Kidney capillary endothelial cell (primary cell): Measurements from ENCODE around the gene HTRA3.

ENCODE experiments used
- DNase-seq: peaks from one replicate; pipeline ENCODE4 v3.0.0-alpha.2; 2018; ENCODE audit warnings: low spot score

The HTRA3 gene

DNA sequence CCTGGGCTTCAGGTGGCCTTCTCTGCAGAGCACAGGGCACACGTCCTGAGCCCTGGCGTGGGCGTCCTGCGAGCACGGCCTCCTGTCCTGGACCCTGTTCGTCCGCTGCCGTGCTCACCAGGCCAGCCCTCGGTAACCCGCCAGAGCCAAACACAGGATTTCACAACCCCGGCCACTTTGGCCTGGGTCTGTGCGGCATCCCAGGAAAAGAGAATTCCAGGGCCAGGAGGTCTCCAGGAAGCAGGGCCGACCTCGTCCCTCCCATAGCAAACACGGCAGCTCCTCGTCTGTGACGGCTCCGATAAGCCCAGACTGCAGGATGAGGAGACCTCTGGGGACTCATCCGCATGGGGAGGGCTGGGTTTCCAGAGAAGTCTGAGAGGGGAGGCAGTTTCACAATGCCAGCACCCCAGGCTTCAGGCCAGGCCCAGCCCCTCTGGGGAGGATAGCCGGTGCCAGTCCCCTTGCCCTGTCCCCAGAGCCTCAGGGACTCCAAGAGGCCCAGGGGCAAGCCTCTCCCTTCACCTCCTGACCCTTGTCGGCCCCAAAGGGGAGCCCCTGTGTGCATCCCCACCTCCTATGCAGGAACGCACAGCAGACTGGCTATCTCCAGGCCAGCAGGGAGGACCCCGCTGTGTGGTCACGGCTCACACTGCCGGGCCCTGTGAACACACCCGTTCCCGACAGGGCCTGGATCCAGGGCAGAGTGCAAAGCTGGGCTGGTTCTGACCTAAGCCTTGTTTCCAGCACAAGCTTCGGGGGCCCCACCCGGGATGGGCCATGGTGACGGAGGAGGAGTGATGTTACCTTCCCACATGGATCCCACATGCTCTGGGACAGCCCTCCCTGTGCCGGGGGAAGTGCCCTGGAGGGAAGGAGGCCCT lies 22.3 kb upstream of the HTRA3 start:
- DNase-seq, result no peak

DNA sequence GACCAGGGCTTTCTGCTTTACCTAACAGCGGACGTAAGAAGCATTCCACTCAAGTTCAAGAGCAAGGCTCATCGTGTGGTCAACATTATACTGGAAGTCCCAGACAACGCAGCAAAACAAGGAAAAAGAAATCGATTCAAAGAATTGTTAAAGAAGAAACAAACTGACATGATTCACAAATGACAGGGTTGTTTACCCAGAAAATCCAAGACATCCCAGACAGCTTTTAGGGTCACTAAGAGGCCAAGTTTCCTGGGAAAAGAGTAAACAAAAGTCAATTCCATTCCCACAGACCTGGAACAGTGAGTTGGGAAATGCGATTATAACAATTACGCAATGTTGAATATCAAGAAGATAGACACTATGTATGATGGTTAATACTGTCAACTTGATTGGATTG lies 21.5 kb upstream of the HTRA3 start:
- no peak for DNase-seq

DNA sequence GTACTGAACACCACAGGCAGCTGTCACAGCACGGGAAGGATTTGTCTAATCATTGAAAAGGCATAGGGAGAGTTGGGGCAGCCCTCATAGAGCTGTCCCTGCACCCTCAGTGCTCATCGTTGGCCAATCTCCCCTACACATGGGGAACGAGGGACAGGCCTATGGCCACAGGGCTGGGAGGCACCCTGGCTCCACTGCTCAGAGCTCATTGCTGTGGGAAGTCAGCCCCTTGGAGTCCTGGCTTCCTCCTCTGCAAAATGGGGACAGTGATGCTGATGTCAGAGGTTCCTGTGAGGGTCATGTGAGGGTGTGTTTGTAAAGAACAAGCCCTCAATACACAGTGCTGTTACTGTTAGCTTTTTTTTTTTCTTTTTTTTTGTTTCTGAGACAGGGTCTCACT lies 19.3 kb upstream of the HTRA3 start:
- no peak for DNase-seq

DNA sequence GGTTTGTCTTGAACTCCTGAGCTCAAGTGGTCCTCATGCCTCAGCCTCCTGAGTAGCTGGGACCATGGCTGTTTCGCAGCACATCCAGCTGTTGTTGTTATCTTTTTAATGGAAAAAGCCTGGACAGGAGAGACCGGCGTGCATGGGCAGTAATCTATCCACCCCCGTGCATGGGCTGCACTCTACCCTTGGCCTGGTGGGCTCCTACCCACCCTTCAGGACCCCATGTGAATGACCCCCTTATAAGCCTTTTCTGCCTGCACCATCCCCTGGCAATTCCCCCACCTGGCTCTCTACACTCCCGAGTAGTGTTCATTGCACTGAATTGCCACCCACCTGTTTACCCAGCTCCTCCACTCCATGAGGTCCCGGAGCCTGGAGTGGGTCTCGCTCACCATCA lies 18.9 kb upstream of the HTRA3 start:
- no peak for DNase-seq

DNA sequence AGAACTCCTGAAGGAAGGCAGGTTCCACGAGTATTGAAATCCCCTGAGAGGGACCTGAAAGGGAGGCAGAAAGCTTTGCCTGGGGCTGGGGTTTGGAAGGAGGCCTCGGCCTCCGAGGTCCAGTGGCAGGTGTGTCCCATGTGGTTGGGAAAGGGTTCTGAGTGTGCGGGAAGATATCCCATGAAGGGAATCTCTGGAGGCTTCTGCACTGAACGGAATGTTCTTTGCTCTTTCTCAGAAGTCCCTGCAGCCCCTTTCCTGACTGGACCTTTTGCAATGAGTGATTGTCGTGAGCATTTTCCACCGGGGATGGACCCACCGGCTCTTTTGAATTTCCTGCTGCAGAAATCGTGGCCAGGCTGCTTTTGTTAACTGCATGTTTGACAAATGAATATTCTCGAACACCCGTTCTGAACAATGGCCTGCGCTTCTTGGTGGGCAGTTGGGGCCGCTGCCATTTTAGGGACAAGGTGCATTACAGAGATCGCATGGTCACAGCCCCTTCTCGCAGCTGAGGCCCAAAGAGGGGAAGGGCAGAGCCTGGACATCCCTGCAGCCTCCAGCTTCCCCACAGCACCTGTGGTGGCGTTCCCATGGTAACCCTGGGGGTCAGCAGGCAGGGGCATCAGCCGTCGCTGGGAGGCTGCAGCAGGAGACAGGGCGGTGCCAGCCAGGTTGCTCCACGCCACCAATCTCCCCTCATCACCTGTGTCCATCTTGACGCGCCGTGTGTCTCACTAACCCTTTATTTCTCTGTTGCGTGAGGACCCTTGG lies 18.3 kb upstream of the HTRA3 start:
- no peak for DNase-seq

DNA sequence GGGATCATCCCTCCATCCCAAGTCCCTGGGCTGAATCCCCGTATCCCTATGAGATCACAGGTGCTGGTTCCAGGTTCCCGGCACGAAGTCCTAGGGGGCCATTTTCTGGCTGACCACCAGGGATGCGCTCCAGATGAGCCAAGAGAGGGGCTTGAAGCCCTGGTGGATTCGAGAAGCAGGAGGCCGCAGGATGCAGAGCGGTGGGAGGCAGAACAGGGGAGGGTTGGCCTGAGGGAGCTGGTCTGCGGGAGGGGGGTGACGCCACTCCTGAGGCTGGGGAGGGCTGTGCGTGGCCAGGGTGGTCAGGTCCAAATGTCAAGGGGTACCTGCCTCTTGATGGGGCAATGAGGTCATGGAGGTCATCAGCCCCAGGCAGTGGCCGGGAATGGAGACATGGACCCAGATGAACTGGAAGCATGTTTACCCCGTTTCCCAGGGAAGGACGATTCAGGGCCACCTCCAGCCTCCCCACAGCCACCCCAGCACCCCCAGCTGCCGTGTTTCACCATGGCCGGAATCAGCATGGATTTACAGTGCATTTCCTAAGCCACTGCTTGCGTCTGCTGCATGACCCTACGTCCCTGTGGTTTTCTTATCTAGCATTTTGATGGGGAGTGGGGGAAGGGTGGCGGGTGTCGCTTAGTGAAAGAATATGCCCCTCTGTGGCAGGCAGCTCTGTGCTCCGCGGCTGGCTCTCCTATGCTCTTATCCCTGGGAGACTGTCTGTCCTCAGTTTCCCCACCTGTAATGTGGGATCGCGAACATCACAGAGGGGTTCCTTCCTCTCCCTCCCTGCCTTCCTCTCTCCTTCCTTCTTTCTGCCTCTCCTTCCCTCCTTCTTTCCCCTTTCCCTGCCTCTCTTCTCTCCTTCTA lies 17.0 kb upstream of the HTRA3 start:
- no peak for DNase-seq

DNA sequence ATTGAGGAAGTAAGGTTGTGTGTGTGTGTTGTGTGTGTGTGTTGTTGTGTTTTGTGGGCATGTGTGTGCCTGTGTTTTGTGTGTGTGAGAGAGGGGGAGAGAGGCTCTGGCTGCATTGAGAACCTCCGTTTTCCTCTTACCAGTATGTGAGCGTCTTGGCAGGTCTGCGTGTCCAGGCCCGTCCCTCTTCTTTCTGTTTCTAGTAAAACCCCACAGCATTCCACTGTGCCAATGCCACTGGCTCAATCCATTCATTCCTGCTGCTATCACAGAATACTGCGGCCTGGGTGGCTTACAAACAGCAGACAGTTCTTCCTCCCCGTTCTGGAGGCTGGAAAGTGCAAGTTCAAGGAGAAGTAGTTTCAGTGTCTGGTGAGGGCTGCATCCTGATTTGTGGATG lies 15.5 kb upstream of the HTRA3 start:
- DNase-seq, result no peak

DNA sequence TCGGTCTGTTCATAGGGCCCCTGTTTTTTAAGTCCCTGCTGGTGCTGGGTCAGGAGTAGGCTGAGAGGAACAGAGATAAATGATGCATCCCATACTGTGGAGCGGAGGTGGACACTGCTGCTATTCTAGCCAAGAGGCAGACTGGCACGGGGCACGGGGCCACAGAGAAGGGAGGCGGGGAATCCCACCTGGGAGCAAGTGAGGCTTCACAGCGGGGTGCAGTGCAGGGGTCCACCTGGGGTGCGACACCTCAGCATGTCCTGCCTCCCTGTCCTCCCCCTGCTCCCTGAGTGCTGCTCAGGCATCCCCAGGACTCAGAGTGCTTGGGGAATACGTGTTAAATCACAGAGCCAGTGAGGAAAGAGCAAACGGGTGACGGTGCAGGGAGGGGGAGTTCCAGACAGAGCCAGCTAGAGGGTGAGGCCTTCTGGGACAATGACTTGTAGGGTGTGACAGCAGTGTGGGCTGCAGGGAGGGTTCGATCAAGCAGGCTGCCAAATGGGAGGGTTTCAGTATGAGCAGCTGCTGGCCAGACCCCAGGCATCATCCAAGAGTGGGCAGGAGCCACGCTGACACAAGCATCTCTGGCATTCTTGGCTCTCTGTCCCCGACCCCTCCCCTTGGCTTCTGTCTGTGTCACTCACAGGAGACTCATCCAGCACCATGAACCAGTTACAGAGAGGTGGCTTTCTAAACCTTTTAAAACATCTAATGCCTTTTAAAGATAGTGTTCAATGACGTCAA lies 13.7 kb upstream of the HTRA3 start:
- no peak for DNase-seq

DNA sequence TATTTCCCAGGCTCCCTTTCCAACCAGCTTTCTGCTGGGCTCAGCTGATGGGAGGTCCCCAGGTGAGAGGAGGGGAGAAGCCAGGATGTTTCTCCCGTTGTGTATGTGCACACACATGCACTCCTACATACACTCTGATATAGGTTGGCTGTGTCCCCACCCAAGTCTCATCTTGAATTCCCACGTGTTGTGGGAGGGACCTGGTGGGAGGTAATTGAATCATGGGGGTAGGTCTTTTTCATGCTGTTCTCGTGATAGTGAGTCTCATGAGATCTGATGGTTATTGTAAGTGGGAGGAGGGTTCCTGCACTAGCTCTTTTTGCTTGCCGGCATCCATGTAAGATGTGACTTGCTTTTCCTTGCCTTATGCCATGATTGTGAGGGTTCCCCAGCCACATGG lies 11.7 kb upstream of the HTRA3 start:
- no peak for DNase-seq

DNA sequence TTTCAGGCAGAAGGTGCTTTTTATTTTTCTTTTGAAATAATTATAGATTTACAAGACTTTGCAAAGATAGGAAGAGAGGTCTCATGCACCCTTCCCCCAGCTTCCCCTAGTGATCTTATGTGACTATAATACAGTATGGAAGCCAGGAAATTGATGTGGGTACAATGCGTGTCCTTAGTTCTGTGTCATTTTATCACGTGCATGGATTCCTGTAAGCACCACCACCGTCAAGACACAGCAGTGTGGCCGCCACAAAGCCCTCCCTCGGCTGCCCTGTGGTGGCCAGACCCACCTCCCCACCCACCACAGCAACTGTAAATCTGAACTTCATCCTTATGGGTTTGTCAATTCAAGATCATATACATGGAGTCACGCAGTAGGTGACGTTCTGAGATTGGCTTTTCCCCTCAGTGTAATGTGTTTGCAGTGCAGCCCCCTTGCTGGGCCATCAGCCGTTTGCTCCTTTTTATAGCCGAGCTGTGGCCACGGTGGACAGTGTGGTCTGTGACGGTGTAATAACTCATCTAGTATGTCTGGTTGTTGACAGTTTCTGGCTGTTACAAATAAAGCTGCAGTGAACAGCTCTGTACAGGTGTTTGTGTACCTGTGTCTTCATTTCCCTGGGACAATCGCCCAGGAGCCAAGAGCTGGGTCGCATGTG lies 10.9 kb upstream of the HTRA3 start:
- DNase-seq, result no peak

DNA sequence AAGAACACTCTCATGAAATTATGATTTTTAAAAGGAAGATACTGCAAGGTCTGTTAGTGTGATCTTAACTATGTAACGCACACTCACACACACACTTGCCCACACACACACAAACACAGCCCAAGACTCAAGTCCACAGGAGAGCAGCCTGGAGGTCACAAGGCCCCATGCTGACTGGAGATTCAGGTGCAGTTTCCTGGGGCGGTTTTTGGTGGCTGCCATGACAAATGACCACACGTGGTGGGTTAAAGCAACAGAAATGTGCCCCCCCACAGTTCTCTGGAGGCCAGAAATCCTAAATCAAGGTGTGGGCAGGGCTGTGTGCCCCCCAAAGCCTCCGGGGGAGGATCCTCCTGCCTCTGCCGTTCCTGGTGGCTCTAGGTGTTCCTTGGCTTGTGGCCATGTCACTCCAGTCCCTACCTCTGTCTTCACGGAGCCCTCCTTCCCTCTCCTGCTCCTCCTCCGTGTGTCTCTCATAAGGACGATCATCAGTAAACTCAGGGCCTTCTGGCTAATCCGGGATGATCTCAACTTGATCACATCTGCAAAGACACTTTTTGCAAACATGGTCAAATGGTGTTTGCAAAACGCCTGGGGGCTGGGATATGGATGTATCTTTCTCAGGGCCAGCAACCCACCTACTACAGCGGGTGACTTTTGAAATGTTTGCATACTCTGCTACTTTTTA lies 9.7 kb upstream of the HTRA3 start:
- DNase-seq, result no peak

DNA sequence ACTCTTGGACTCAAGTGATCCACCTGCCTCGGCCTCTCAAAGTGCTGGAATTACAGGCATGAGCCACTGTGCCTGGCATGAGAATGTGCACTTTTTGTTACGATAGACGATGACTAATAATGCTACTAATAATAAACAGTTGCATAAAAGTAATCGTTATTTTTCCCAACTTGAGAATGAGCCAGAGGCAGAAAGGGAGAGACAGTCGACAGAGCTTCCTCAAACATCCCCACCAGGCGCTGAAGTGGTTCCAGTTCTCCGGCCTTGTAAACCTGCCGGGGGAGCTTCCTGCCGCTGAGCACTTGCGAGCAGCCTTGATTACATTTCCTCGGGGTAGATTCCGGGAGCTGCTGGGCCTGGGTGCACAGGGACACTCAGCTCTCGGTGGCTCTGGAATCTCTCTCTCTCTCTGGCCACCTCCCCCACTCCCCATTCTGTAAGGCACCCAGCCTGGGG lies 8.9 kb upstream of the HTRA3 start:
- DNase-seq, result peak; percentile 37

DNA sequence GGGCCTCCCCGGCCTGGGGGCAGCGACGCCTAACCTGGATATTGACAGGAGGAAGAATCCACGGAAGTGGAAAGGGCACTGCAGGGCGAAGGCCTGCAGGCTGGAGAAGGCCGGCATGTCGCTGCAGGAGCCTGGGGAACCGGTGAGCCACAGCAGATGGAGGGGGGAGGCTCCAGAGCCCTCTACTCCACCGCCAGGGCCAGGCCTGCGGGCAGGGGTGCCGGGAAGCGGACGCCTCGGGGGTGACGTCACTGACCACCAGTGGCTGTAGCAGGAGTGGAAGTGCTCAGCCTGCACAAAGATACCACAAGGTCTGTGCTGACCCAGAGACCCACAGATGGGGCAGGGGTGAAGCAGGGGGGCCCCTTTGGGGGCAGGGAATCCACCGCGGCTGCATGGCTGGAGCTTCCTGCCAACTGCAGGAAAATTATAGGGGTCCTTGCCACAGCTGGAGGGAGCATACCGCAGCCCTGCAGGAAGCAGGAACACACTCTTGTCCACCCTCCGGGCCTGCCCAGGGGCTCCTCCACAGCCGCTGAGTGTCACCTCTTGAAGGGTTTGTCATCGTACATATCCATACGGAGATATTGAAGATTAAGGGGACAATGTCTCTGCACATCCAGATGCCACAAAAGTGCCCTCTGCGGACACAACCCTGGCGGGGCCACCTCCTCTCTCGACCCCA lies 7.6 kb upstream of the HTRA3 start:
- no peak for DNase-seq

DNA sequence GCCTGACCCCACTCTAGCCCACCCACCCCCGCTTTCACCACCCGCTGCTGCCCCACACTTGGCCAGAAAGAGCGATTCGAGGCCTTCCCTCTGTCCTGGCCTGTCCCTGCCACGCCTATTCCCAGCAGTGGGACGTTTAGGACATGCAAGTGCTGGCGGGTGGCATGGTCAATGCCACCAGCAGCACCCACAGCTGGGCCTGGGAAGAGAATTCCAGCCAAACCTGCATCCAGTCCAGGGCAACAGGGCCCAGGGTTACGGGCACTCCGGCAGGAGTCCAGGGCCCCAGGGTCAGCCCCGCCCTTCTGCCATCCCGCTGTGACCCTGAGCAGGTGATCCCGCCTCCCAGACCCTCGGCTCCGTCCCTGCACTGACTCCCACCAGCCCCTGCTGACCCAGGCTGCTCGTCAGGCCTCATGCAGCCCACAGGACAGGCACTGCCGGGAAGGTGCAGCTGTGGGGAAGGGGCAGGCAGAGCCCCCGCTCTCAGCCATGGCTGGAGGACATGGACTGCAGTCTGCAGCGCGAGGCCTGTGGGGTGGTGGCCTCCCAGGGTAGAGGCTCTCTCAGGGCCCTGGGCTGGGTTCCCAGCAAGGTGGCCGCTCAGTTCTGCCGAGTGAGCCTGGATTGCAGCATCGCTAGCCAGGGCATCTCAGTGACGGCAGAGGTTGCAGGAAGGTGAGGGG lies 6.8 kb upstream of the HTRA3 start:
- no peak for DNase-seq

DNA sequence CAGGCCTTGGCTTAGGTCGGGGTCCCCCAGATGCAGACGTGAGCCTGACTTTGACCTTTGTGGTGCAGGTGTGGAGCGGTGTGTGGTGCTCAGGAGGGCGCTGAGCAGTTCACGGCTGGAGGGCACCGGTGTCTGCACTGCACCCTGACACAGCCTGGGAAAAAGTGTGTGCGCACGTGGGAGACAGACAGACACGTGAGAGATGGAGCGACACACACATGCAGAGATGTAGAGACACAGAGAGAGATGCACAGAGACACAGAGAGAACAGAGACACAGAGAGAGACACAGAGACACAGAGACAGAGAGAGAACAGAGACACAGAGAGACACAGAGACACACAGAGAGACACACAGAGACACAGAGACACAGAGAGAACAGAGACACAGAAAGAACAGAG lies 6.2 kb upstream of the HTRA3 start:
- DNase-seq, result no peak

DNA sequence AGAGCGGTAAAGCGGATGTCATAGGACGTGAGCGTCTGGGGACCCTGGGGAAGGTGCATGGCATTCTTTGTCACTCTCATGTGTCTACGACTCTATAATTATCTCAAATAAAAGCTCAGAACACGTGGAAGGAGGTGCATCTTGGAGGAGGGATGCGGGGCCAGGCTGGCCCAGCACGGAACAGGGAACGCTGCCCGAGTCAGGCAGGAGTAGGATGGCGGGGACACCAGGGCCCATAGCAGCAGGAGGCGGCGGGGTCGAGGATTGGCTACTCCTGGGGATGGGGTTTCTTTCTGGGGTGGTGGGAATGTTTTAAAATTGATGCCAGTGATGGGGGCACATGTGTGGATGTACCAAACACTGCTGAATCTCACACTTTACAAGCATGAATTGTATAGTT lies 5.4 kb upstream of the HTRA3 start:
- DNase-seq, result no peak

DNA sequence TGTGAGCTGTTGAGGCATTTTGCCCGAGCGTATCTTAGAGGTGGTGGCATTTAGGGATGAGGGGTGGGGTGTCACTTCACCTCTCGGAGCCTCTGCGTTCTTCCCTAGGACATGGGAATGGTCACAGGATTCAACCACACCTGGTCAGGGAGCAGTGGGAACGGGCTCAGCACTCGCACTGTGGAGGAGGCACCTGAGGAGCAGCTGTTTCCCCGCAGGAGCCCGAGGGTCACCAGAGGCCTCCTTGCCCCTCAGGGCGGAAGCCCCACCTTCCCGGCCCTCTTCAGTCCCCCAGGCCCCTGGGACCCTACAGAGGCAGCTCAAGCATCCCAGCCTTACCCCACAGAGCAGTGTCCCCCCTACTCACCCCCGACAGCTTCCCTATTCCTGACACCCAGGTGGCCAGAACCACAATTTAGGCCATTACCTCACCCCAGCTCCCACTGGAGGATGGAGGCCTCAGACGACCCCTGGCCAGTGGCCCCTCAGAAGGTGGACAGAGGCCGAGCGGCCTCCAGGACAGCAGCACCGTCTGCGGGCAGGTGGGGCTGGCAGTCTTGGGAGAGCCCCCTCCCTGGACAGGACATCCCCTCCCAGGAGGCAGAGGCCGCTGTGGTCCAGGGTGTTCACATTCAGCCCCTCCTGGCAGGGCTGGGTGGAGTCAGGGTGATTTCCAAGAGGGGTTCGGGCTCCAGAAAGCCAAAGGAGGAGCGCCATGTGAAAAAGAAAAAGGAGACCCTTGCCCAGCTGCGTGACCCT lies 4.2 kb upstream of the HTRA3 start:
- DNase-seq, result no peak

DNA sequence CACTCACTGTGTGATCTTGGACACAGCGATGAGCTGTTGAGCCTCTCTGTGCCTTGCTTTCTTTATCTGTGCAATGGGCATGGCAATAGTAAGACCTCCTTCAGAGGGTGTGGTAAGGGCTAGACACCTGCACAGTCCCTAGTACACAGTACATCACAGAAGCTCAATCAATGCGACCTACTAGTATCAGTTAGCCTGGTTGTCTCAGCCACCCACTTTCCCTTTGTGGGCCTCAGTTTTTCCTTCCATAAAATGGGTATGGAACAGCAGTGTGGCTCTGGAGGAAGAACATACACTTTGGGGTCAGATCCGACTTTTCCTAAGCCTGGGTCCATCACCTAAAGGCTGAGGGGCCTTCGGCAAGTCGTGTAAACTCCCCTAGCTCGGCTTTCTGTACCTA lies 3.5 kb upstream of the HTRA3 start:
- DNase-seq, result no peak

DNA sequence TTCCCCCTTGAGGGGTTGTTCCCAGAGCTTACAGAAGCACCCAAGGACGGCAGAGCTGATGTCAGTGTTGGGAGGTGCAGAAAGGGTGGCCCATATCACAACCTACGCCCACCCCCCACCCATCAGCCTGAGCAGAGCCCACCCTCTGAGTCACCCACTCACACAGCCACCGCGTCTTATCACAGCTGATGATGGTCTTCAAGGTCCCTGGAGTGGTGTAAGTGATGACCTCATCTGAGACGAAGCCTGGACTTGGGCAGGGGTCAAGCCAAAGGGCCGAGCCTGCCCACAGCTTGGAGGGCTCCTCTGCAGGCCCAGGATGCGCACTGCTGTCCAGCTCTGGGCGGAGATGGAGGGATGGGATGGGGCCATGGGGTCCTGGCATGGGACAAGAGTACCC lies 3.0 kb upstream of the HTRA3 start:
- no peak for DNase-seq
